Activated T-cell treated with anti-CD3 and anti-CD28 coated beads for 48 hours (primary cell): Measurements from ENCODE around the gene HOMER2.

Experiments used
- DNase-seq: peaks from one replicate; pipeline ENCODE4 v3.0.0-alpha.2; 2020; ENCODE audit warnings: low read depth

The HOMER2 gene

GRCh38 chr15:82856397-82857170, 95.9 kb downstream of the HOMER2 start:
- no peak for DNase-seq

GRCh38 chr15:82855286-82856100, 97.0 kb downstream of the HOMER2 start:
- DNase-seq, result no peak

GRCh38 chr15:82854554-82854953, 98.0 kb downstream of the HOMER2 start:
- DNase-seq, result no peak

- no peak for DNase-seq
Measured at GRCh38 chr15:82852941-82853561, 99.5 kb downstream of the HOMER2 start.

- DNase-seq, result no peak
Measured at GRCh38 chr15:82851981-82852511, 100.5 kb downstream of the HOMER2 start.

GRCh38 chr15:82851306-82851850, 101.1 kb downstream of the HOMER2 start:
- no peak for DNase-seq

- no peak for DNase-seq
Measured at GRCh38 chr15:82850731-82851130, 101.8 kb downstream of the HOMER2 start.

GRCh38 chr15:82849556-82850512, 102.7 kb downstream of the HOMER2 start:
- DNase-seq, result peak; percentile 34

GRCh38 chr15:82848241-82848993, 104.1 kb downstream of the HOMER2 start:
- DNase-seq, result no peak

GRCh38 chr15:82847703-82848102, 104.8 kb downstream of the HOMER2 start:
- no peak for DNase-seq

- no peak for DNase-seq
Measured at GRCh38 chr15:82846621-82847020, 105.9 kb downstream of the HOMER2 start.

- no peak for DNase-seq
Measured at GRCh38 chr15:82845686-82846085, 106.8 kb downstream of the HOMER2 start.

GRCh38 chr15:82843566-82843965, 109.0 kb downstream of the HOMER2 start:
- DNase-seq, result no peak

GRCh38 chr15:82840166-82840565, 112.4 kb downstream of the HOMER2 start:
- DNase-seq, result no peak

- no peak for DNase-seq
Measured at GRCh38 chr15:82839136-82839535, 113.4 kb downstream of the HOMER2 start.

GRCh38 chr15:82838096-82838735, 114.3 kb downstream of the HOMER2 start:
- DNase-seq, result no peak

GRCh38 chr15:82835391-82835917, 117.1 kb downstream of the HOMER2 start:
- DNase-seq, result no peak

- DNase-seq, result no peak
Measured at GRCh38 chr15:82833362-82833682, 119.2 kb downstream of the HOMER2 start.

- no peak for DNase-seq
Measured at GRCh38 chr15:82832601-82833361, 119.7 kb downstream of the HOMER2 start.
